ENCODE data around the gene FUT7. TPM values are rescaled to one million over a fixed set of nuclear protein-coding genes. Genes with fewer than 3 reads are reported as not detected.

Gene FUT7
- total and polyA plus RNA-seq, 2 experiments from 2014 or later, result not detected

GRCh38 chr9:136988872-136989271 is 43.0 kb downstream of the FUT7 start:
- peaks cover 16% of the 10 kb centered on the region for H3K4me1 ChIP-seq (ENCODE audit: low read depth)
- TF ChIP-seq CTCF (IDR thresholded peaks at IDR 0.05; ENCODE audit: low read depth, low read length), result no peak
- no peak overlapping the region for H3K27ac ChIP-seq
- H3K27me3 ChIP-seq, result peaks cover 35% of the 10 kb centered on the region
- H3K36me3 ChIP-seq, result no peaks in the 10 kb centered on the region
- H3K9me3 ChIP-seq (ENCODE audit: low read depth), result no peaks in the 10 kb centered on the region
- DNase-seq (ENCODE audit: low read depth in 1 of 2, low spot score in 1 of 2), result no peak
- H3K4me3 ChIP-seq, result no peak overlapping the region

GRCh38 chr9:136985853-136986252 is 46.0 kb downstream of the FUT7 start:
- H3K9me3 ChIP-seq (ENCODE audit: low read depth), result no peaks in the 10 kb centered on the region
- no peaks in the 10 kb centered on the region for H3K36me3 ChIP-seq
- DNase-seq (ENCODE audit: low read depth in 1 of 2, low spot score in 1 of 2), result no peak
- TF ChIP-seq CTCF (IDR thresholded peaks at IDR 0.05; ENCODE audit: low read depth, low read length), result no peak
- H3K4me1 ChIP-seq (ENCODE audit: low read depth), result peaks cover 22% of the 10 kb centered on the region
- H3K4me3 ChIP-seq, result no peak overlapping the region
- H3K27ac ChIP-seq, result no peak overlapping the region
- peaks cover 37% of the 10 kb centered on the region for H3K27me3 ChIP-seq

GRCh38 chr9:136985027-136985602 is 46.8 kb downstream of the FUT7 start:
- DNase-seq (ENCODE audit: low read depth in 1 of 2, low spot score in 1 of 2), result no peak
- TF ChIP-seq CTCF (IDR thresholded peaks at IDR 0.05; ENCODE audit: low read depth, low read length), result no peak
- H3K27me3 ChIP-seq, result peaks cover 37% of the 10 kb centered on the region
- H3K9me3 ChIP-seq (ENCODE audit: low read depth), result no peaks in the 10 kb centered on the region
- H3K4me1 ChIP-seq (ENCODE audit: low read depth), result peaks cover 22% of the 10 kb centered on the region
- no peak overlapping the region for H3K27ac ChIP-seq
- H3K36me3 ChIP-seq, result no peaks in the 10 kb centered on the region
- no peak overlapping the region for H3K4me3 ChIP-seq

GRCh38 chr9:136984464-136985026 is 47.3 kb downstream of the FUT7 start:
- Histone ChIP-seq H3K4me3 (no peak overlapping the region), H3K27me3 (peaks cover 37% of the 10 kb centered on the region), H3K4me1 (ENCODE audit: low read depth) (peaks cover 22% of the 10 kb centered on the region), H3K27ac (no peak overlapping the region), H3K9me3 (ENCODE audit: low read depth) (no peaks in the 10 kb centered on the region), H3K36me3 (no peaks in the 10 kb centered on the region)
- DNase-seq (ENCODE audit: low read depth in 1 of 2, low spot score in 1 of 2), result no peak
- no peak for TF ChIP-seq CTCF (IDR thresholded peaks at IDR 0.05; ENCODE audit: low read depth, low read length)

- peak in 1 of 2 donors; percentile 26 for DNase-seq (ENCODE audit: low read depth in 1 of 2, low spot score in 1 of 2)
- Histone ChIP-seq H3K27ac (no peak overlapping the region), H3K27me3 (peaks cover 37% of the 10 kb centered on the region), H3K36me3 (no peaks in the 10 kb centered on the region), H3K4me3 (no peak overlapping the region), H3K4me1 (ENCODE audit: low read depth) (peaks cover 22% of the 10 kb centered on the region), H3K9me3 (ENCODE audit: low read depth) (no peaks in the 10 kb centered on the region)
- no peak for TF ChIP-seq CTCF (IDR thresholded peaks at IDR 0.05; ENCODE audit: low read depth, low read length)
Measured at GRCh38 chr9:136983656-136984314, 48.1 kb downstream of the FUT7 start.

Measured in cardiac muscle cell (in vitro differentiated cells and primary cell).